ENCODE measurements around the gene GPANK1.

GPANK1 gene

GRCh38 chr6:31686483-31686882, 21.7 kb upstream of the GPANK1 start:
- no peak overlapping the region for H2AFZ ChIP-seq (ENCODE audit: low read length)
- peaks cover 55% of the 10 kb centered on the region; the same call in 1 of the 2 replicates for H3K36me3 ChIP-seq (ENCODE audit: insufficient read depth, low read length)
- no peaks in the 10 kb centered on the region for H3K79me2 ChIP-seq (ENCODE audit: insufficient read depth, low read length)
- no peaks in the 10 kb centered on the region for H3K9me3 ChIP-seq (ENCODE audit: insufficient read depth, low read depth, low read length)
- no peak overlapping the region for H3K4me3 ChIP-seq (ENCODE audit: low read length, poor library complexity, severe bottlenecking)
- no peaks in the 10 kb centered on the region for H4K20me1 ChIP-seq (ENCODE audit: insufficient read depth, low read length, poor library complexity, severe bottlenecking)
- TF ChIP-seq CTCF (conservative IDR thresholded peaks at IDR 0.05; ENCODE audit: low read length) (no peak), EZH2phosphoT487 (IDR thresholded peaks at IDR 0.05; ENCODE audit: borderline replicate concordance) (no peak)
- H3K9me2 ChIP-seq (replicated peaks; ENCODE audit: low read depth, low read length), result no peaks in the 10 kb centered on the region
- H3K27me3 ChIP-seq (ENCODE audit: insufficient read depth, low read length, poor library complexity, severe bottlenecking), result no peaks in the 10 kb centered on the region
- no peaks in the 10 kb centered on the region for H3F3A ChIP-seq (ENCODE audit: low read depth)
- no peak overlapping the region for H3K4me2 ChIP-seq (ENCODE audit: low read depth, low read length, poor library complexity, severe bottlenecking)
- no peaks in the 10 kb centered on the region for H3K4me1 ChIP-seq (ENCODE audit: insufficient read depth, low read length, poor library complexity, severe bottlenecking)
- H3K9ac ChIP-seq (ENCODE audit: low read depth, low read length, poor library complexity, severe bottlenecking), result no peak overlapping the region

GRCh38 chr6:31683591-31683990, 18.8 kb upstream of the GPANK1 start:
- no peak overlapping the region for H2AFZ ChIP-seq (ENCODE audit: low read length)

GRCh38 chr6:31681135-31681671, 16.4 kb upstream of the GPANK1 start:
- Histone ChIP-seq H3K4me3 (ENCODE audit: low read length, poor library complexity, severe bottlenecking) (no peak overlapping the region), H3K79me2 (ENCODE audit: insufficient read depth, low read length) (no peaks in the 10 kb centered on the region), H3K4me1 (ENCODE audit: insufficient read depth, low read length, poor library complexity, severe bottlenecking) (peaks cover 8% of the 10 kb centered on the region), H3K9ac (ENCODE audit: low read depth, low read length, poor library complexity, severe bottlenecking) (no peak overlapping the region), H4K20me1 (ENCODE audit: insufficient read depth, low read length, poor library complexity, severe bottlenecking) (no peaks in the 10 kb centered on the region), H3K9me3 (ENCODE audit: insufficient read depth, low read depth, low read length) (no peaks in the 10 kb centered on the region), H3K9me2 (replicated peaks; ENCODE audit: low read depth, low read length) (no peaks in the 10 kb centered on the region), H3K27me3 (ENCODE audit: insufficient read depth, low read length, poor library complexity, severe bottlenecking) (no peaks in the 10 kb centered on the region), H3F3A (ENCODE audit: low read depth) (no peaks in the 10 kb centered on the region), H2AFZ (ENCODE audit: low read length) (no peak overlapping the region), H3K36me3 (ENCODE audit: insufficient read depth, low read length) (peaks cover 3% of the 10 kb centered on the region; the same call in 1 of the 2 replicates), H3K4me2 (ENCODE audit: low read depth, low read length, poor library complexity, severe bottlenecking) (no peak overlapping the region)
- TF ChIP-seq EZH2phosphoT487 (IDR thresholded peaks at IDR 0.05; ENCODE audit: borderline replicate concordance), result no peak
- no peak for TF ChIP-seq CTCF (conservative IDR thresholded peaks at IDR 0.05; ENCODE audit: low read length)

More at GRCh38 chr6:31683591-31683990, 18.8 kb upstream of the GPANK1 start:
- no peak for TF ChIP-seq EZH2phosphoT487 (IDR thresholded peaks at IDR 0.05; ENCODE audit: borderline replicate concordance)
- no peak for TF ChIP-seq CTCF (conservative IDR thresholded peaks at IDR 0.05; ENCODE audit: low read length)
- Histone ChIP-seq H3F3A (ENCODE audit: low read depth) (no peaks in the 10 kb centered on the region), H3K36me3 (ENCODE audit: insufficient read depth, low read length) (peaks cover 27% of the 10 kb centered on the region; the same call in 1 of the 2 replicates), H3K9me3 (ENCODE audit: insufficient read depth, low read depth, low read length) (no peaks in the 10 kb centered on the region), H4K20me1 (ENCODE audit: insufficient read depth, low read length, poor library complexity, severe bottlenecking) (no peaks in the 10 kb centered on the region), H3K9ac (ENCODE audit: low read depth, low read length, poor library complexity, severe bottlenecking) (no peak overlapping the region), H3K27me3 (ENCODE audit: insufficient read depth, low read length, poor library complexity, severe bottlenecking) (no peaks in the 10 kb centered on the region), H3K9me2 (replicated peaks; ENCODE audit: low read depth, low read length) (no peaks in the 10 kb centered on the region), H3K79me2 (ENCODE audit: insufficient read depth, low read length) (no peaks in the 10 kb centered on the region), H3K4me3 (ENCODE audit: low read length, poor library complexity, severe bottlenecking) (no peak overlapping the region), H3K4me2 (ENCODE audit: low read depth, low read length, poor library complexity, severe bottlenecking) (no peak overlapping the region), H3K4me1 (ENCODE audit: insufficient read depth, low read length, poor library complexity, severe bottlenecking) (peaks cover 8% of the 10 kb centered on the region)

All from Loucy (cell line).